Fibroblast of pulmonary artery (primary cell): ENCODE measurements around the gene TXNDC5.
A peak's percentile ranks its signal among the peaks of the same experiment; 100 is the strongest.

ENCODE experiments used
- DNase-seq: peaks from one replicate; pipeline ENCODE4 v3.0.0-alpha.2; 2010; ENCODE audit warnings: low read depth
- H3K4me3 ChIP-seq: replicated peaks from 2 replicates; pipeline ENCODE4 v1.5.1; 2011; ENCODE audit warnings: low read depth, mild to moderate bottlenecking, control low read depth, low read length, moderate library complexity
- CTCF ChIP-seq: IDR thresholded peaks from 2 replicates; pipeline ENCODE4 v1.5.1; 2011; ENCODE audit warnings: mild to moderate bottlenecking, control low read depth, low read length, inconsistent platforms; ENCODE audit errors: missing control alignments

The TXNDC5 gene

DNA sequence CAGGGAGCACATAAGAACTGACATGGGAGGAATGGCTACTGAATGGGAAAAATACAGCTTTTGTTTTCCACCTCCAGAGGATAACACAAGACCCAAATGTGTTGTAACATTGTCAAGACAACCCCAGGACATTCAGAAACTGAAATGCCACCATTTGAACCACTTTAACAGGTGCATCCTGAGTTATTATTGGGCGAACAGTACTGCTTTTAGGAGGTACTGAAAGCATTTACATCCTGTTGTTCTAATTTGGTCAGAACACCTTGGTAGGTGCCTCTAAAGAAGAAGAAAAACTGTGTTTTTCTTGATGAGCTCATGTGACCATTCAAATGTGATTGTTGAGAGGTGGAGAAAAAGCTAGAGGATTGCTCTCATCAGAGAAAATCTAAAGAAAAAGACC lies 6.4 kb upstream of the TXNDC5 start:
- TF ChIP-seq CTCF, result no peak
- no peak overlapping the region for H3K4me3 ChIP-seq
- DNase-seq, result no peak

- H3K4me3 ChIP-seq, result no peak overlapping the region
- no peak for TF ChIP-seq CTCF
- peak; percentile 98 for DNase-seq
These were observed 4.6 kb upstream of the TXNDC5 start for GRCh38 chr6:7914991-7915789.

- no peak for TF ChIP-seq CTCF
These were observed 3.7 kb upstream of the TXNDC5 start for GRCh38 chr6:7914311-7914710.

DNA sequence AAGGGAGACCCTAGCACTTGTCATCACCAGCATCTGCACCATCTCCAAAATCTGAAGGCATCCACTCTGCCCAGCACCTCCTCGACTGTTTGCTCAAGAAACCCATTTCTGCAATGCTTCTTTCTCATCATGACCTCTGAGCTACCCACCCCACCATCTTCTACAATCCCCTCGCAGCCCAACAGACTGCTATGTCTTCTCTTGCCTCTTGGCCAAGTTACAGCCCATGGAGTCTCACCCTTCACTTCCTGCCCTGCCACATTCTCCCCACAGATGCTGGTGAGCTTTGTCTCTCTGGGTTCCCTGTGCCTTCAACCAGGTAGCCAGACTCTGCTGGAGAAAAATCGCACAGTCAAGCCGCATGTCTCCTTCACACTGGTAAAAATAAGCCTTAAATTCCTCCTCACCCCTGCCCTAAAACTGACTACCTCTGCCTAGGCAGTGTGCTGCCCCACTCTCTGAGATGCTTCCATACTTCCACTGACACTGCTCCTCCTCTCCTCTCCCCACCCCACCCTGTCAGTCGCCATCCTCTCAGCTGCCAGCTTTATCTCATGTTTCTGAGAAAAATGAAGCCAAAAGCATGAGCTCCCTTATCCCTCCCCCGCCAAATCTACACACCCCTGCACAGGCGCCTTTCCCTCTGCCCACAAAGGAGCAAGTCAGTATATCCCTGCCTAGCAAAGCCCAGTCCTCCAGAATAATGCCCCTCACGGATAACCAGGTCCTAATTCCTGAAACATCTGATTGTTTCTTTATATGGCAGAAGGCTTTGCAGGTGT lies 2.3 kb upstream of the TXNDC5 start:
- no peak for TF ChIP-seq CTCF

More at GRCh38 chr6:7914311-7914710, 3.7 kb upstream of the TXNDC5 start:
- DNase-seq, result no peak
- no peak overlapping the region for H3K4me3 ChIP-seq

DNA sequence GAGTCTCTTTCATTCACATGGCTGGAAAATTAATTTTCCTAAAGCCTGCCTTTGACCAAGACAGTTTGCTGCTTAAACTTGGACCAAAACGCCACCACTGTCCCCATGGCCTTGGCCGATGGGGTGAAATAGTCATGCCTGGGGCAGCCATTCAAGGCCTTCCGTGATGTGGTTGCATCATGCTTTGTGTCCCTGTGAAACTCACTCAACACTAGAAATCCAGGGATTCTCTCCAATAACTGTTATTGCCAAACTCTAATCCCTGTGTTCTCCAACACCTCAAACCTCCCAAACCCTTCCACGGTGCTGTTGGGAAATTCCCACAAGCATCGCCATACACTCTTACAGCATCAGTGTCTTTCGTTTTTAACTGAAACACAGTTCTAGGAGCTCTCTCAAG lies 1.4 kb upstream of the TXNDC5 start:
- no peak for DNase-seq
- no peak for TF ChIP-seq CTCF
- no peak overlapping the region for H3K4me3 ChIP-seq

More for the DNA sequence above, 2.3 kb upstream of the TXNDC5 start:
- no peak overlapping the region for H3K4me3 ChIP-seq
- DNase-seq, result no peak

- DNase-seq, result no peak
- no peak for TF ChIP-seq CTCF
- peak overlapping the region; percentile 56 for H3K4me3 ChIP-seq
These were observed 747 bp upstream of the TXNDC5 start for GRCh38 chr6:7911345-7911725.
